ENCODE measurements around the gene COX7B.

DNA sequence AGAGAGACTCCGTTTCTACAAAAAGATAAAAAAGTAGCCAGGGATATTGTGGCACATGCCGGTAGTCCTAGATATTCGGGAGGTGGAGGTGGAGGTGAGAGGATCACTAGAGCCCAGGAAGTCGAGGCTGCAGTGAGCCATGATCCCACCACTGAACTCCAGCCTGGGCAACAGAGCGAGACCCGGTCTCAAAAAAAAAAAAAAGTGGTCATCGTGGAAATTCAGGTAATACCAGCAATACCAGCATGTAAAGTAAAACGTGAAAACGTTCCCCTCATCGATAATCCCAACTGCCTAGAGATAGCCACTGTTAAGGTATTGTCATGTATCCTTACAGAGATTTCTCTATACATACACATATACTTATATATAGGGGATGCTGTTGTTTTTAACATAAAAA is 5.6 kb upstream of the COX7B start:
- TF ChIP-seq, protein P1, sequence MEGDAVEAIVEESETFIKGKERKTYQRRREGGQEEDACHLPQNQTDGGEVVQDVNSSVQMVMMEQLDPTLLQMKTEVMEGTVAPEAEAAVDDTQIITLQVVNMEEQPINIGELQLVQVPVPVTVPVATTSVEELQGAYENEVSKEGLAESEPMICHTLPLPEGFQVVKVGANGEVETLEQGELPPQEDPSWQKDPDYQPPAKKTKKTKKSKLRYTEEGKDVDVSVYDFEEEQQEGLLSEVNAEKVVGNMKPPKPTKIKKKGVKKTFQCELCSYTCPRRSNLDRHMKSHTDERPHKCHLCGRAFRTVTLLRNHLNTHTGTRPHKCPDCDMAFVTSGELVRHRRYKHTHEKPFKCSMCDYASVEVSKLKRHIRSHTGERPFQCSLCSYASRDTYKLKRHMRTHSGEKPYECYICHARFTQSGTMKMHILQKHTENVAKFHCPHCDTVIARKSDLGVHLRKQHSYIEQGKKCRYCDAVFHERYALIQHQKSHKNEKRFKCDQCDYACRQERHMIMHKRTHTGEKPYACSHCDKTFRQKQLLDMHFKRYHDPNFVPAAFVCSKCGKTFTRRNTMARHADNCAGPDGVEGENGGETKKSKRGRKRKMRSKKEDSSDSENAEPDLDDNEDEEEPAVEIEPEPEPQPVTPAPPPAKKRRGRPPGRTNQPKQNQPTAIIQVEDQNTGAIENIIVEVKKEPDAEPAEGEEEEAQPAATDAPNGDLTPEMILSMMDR (IDR thresholded peaks at IDR 0.05; ENCODE audit: low read length), result no peak
- TF ChIP-seq EZH2 (optimal IDR thresholded peaks at IDR 0.05; ENCODE audit: low read depth, low read length), result no peak

Measured in MM.1S (cell line).